ENCODE measurements around the gene PODXL2.

Gene PODXL2

GRCh38 chr3:127688022-127688415 lies 59.0 kb downstream of the PODXL2 start:
- DNase-seq (ENCODE audit: extremely low read depth in 1 of 2, low read depth in 1 of 2) = no peak

- DNase-seq (ENCODE audit: extremely low read depth in 1 of 2, low read depth in 1 of 2) = no peak
Measured at GRCh38 chr3:127688416-127689265, 59.7 kb downstream of the PODXL2 start.

- no peak for DNase-seq (ENCODE audit: extremely low read depth in 1 of 2, low read depth in 1 of 2)
Measured at GRCh38 chr3:127689266-127689860, 60.4 kb downstream of the PODXL2 start.

- no peak for DNase-seq (ENCODE audit: extremely low read depth in 1 of 2, low read depth in 1 of 2)
Measured at GRCh38 chr3:127690106-127690505, 61.1 kb downstream of the PODXL2 start.

GRCh38 chr3:127690823-127691452 lies 62.0 kb downstream of the PODXL2 start:
- no peak for DNase-seq (ENCODE audit: extremely low read depth in 1 of 2, low read depth in 1 of 2)

GRCh38 chr3:127691489-127691888 lies 62.5 kb downstream of the PODXL2 start:
- no peak for DNase-seq (ENCODE audit: extremely low read depth in 1 of 2, low read depth in 1 of 2)

GRCh38 chr3:127691974-127692373 lies 63.0 kb downstream of the PODXL2 start:
- DNase-seq (ENCODE audit: extremely low read depth in 1 of 2, low read depth in 1 of 2) = no peak

- DNase-seq (ENCODE audit: extremely low read depth in 1 of 2, low read depth in 1 of 2) = no peak
Measured at GRCh38 chr3:127692501-127693335, 63.7 kb downstream of the PODXL2 start.

GRCh38 chr3:127693336-127693843 lies 64.4 kb downstream of the PODXL2 start:
- no peak for DNase-seq (ENCODE audit: extremely low read depth in 1 of 2, low read depth in 1 of 2)

GRCh38 chr3:127694467-127695215 lies 65.7 kb downstream of the PODXL2 start:
- DNase-seq (ENCODE audit: extremely low read depth in 1 of 2, low read depth in 1 of 2) = peak in 1 of 2 donors; percentile 15

GRCh38 chr3:127697551-127698240 lies 68.7 kb downstream of the PODXL2 start:
- peak in 1 of 2 donors; percentile 27 for DNase-seq (ENCODE audit: extremely low read depth in 1 of 2, low read depth in 1 of 2)

GRCh38 chr3:127698286-127698685 lies 69.3 kb downstream of the PODXL2 start:
- no peak for DNase-seq (ENCODE audit: extremely low read depth in 1 of 2, low read depth in 1 of 2)

GRCh38 chr3:127698691-127699415 lies 69.9 kb downstream of the PODXL2 start:
- DNase-seq (ENCODE audit: extremely low read depth in 1 of 2, low read depth in 1 of 2) = no peak

- DNase-seq (ENCODE audit: extremely low read depth in 1 of 2, low read depth in 1 of 2) = no peak
Measured at GRCh38 chr3:127699416-127700300, 70.7 kb downstream of the PODXL2 start.

GRCh38 chr3:127700406-127700805 lies 71.4 kb downstream of the PODXL2 start:
- DNase-seq (ENCODE audit: extremely low read depth in 1 of 2, low read depth in 1 of 2) = no peak

- DNase-seq (ENCODE audit: extremely low read depth in 1 of 2, low read depth in 1 of 2) = no peak
Measured at GRCh38 chr3:127701280-127701911, 72.4 kb downstream of the PODXL2 start.

- no peak for DNase-seq (ENCODE audit: extremely low read depth in 1 of 2, low read depth in 1 of 2)
Measured at GRCh38 chr3:127702151-127702578, 73.2 kb downstream of the PODXL2 start.
